GM18519 (cell line): ENCODE measurements around the gene DOCK1.

ENCODE experiments used
- ATAC-seq: cut with Tn5 transposase; IDR thresholded peaks from one replicate; pipeline ENCODE4 v1.9.1; 2021; ENCODE audit warnings: mild to moderate bottlenecking, moderate library complexity; ENCODE audit not compliant: unreplicated experiment, low FRiP score

Gene DOCK1

DNA sequence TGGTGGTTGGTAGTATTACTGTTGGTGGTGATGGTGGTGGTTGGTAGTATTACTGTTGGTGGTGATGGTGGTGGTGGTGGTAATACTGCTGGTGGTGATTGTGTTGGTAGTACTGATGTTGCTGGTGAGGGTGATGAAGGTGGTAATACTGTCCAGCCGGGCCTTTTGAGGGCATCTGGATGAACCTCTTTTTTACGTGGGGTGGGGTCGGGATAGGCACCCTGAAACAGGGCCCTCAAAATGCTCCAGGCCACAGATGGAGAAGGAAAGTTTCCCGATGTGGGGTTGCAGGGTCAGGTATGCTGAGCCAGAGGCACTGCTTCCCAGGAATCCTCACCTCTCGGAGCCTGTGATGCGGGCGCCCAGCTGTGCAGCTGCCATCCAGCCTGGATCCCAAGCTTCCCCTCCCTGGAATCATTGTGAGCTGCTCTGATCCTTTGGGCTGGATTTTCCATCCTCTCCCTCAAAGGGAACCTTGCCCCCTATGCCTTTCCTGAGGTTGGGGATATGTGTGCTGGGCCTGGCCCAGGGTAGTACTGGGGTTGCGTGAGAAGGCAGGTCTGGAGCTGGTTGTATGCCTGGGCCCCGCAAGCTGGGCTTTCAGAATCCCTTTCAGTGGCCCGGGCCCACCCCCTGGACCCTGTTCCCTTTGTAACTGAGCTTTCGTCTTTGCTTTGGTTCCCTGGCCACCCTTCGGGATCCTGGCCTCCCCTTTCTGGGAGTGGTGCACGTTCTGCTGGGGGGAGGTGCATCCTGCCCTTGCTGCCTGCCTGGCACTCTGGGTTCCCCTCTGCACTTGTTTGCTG lies 43.3 kb downstream of the DOCK1 start:
- no peak for ATAC-seq

DNA sequence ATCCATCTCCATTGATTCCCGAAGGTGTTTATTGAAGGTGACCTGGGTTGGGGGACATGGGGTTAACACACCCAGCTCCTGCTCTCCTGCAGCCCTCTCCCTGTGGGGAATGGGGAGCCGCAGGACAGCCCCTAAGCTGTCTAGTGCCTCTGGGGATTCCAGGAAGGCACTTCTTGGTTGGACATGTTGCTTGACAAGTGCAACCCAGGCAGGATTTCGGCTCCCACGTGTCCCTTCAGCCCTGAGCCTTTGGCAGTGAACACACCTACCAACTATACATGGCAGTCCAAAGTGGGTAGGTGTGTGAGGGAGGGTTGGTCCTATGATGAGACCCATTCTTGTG lies 43.9 kb downstream of the DOCK1 start:
- no peak for ATAC-seq

DNA sequence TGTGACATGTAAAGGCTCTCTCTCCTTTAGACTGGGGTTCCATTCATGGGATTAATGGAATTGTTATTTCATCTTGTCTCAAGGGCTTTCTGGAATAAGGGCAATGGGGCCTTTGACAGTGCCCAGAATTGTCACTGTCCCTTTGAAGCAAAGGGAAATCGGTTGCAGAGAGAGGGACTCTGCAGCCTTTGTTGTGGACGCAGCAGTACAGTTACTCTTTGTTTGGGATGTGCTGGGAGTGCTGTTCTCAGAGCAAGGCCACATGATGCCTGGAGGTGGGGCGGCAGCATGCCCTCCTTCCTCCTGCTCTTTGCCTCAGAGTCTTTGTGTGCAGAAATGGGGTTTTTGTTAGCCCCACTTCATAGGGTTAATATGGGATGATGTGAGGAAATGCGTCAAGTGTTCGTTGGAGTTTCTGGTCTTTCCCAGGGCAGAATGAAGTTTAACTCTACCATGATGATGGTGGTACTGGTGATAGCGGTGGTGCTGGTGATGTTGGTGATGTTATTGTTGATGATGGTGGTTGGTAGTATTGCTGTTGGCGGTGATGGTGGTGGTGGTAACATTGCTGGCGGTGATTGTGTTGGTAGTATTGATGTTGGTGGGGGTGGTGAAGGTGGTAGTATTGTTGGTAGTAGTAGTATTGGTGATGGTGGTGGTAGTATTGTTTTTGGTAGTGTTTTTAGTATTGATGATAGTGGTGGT lies 45.3 kb downstream of the DOCK1 start:
- ATAC-seq, result no peak

DNA sequence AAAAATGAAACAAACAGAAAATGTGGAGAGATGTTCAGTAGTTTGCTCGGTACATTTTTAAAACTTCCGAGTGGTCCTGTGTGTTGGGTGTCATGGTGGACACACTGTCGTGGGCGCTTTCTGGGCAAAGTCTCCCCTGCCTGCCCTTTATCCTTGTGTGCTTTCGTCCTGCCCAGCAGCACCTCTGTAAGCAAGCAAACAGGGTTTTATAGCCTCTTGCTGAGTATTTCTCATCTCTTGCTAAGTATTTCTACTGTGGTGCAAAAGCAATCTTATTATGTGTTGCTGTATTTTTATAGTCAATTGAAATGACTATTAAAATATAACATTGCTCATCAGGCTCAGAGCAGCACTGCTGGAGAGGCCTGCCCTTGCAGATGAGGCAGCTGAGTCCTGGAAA lies 48.7 kb downstream of the DOCK1 start:
- no peak for ATAC-seq

DNA sequence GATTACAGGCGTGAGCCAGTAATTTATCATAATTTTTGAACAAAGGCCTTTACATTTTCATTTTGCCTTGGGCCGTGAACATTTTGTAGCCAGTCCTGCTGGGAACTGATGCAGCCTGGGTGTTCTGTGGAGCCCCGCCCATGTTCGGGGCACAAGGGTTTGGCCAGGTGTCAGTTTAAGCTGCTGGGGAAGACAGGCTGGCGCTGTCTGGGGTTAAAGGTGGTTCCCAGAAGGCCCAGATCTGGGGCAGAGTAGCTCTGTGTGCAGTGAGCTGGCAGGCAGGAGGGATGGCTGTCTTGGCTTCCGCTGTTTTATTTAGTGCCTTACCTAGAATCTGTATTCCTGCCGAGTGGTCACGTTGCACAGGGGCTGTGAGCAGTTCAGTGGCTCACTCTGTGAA lies 50.2 kb downstream of the DOCK1 start:
- no peak for ATAC-seq

DNA sequence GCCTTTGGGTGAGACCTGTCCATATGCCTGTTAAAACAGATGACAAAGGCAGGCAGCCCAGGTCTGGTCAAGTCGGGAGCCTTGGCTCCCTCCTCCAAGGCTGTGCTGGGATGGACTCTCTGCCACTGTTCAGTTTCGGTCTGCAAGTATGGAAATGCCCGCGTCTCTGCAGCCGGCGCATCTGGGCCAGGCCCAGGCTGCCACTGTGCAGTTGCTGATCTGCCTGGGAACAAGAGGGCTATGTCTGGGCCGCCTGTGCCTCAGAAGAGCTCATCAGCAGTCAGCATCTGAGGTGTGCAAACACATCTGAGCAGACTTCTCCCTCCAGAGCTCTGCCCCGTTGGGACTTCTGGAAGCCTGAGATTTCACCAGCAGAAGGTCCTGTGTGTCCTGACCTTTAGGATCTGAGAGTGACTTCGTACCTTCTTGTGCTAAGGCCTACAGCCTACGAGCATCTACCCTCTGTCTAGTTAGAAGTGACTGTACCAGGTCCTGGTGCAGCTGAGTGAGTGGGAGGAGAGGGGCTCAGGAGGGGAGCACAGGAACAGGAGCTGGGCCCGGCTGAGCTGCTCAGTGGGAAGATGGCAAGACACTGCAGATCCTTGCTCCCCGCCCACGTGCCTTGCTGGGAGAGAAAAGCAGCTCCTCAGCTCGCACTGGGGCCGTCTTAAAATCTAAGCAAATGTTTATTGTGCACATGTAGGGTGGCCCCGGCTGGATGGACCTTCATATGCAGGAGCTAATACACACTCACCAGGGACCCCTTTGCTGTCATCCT lies 50.9 kb downstream of the DOCK1 start:
- no peak for ATAC-seq

DNA sequence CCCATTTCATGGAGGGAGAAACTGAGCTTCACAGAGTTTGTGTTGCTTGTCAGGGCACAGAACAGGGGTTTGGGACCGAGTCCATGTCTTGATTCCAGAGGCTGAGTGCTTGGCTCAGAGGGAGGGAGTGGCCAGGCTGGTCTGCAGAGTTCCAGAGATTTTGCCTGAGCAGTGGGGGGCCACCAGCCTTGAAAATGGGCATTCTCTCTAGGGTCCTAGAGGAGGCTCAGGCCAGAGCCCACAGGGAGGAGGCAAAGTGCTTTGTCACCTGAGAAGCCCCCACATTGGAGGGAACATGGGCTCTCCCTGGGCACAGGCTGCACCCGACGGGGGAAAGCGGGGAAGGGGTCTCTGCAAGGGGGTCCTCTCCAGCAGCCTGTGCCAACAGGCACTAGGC lies 51.5 kb downstream of the DOCK1 start:
- no peak for ATAC-seq

DNA sequence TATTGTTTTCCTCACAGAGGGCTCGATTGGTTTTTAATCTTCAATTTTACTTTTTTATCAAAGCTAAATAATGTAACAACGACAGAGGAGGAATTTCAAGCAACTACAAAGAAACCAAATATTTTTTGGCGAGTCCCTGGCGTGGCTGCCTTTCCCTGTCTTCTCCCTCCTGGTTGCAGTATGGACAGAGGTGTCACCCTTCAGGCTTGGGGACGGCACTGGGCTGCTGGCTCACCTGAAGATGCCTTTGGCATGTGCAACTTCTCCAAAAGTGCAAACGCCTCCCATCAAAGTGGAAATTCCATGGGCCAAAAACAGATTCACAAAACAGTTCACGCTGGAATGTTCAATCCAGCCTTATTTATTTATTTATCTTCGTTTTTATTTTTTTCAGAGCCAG lies 51.9 kb downstream of the DOCK1 start:
- no peak for ATAC-seq

DNA sequence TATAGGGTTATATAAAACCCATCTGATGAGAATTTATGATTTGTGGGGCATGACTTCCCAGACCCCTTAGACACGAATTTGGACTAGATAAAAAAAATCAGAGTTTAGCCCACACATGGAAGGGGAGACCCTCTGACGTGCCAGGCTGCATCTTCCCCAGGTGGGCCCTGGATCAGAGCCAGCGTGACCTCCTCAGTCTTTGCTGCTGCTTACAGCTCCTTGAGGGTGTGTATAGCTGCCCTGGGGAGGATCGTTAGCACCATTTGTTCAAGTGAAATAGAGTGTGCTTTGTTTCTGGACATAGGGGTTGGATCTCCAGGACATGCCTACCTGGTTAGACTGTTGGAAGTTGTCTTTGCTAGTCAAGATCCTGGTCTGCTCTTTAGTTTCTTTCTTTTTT lies 54.2 kb downstream of the DOCK1 start:
- no peak for ATAC-seq

DNA sequence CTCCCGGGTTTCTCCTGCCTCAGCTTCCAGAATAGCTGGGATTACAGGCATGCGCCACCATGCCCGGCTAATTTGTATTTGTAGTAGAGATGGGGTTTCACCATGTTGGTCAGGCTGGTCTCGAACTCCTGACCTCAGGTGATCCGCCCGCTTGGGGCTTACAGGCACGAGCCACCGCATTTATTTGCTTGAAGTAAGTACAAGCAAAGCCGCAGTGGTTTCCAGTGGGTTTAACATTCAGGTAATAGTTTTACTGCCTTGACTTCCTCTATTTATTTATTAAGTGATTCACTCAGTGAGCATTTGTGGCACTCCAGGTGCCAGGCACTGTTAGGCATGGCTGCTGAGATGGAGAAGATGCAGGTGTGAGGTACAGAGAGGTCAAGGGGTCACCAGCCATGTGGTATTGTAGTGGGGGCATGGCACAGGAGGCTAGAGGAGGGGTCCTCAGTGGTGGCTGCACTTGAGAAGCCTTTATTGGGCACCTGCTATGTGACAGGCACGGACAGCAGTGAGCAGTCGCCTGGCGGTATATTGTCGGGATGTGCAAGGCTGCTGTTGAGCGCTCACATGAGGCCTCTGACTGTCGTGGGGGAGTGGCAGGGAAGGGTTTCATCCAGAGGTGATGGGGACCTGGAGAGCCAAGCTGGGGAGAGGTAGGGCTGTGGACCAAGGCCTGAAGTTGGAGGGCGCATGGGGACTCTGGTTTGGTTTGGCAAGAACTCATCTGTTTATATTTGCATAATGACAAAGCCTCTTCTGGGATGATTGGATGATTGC lies 54.9 kb downstream of the DOCK1 start:
- ATAC-seq, result no peak

DNA sequence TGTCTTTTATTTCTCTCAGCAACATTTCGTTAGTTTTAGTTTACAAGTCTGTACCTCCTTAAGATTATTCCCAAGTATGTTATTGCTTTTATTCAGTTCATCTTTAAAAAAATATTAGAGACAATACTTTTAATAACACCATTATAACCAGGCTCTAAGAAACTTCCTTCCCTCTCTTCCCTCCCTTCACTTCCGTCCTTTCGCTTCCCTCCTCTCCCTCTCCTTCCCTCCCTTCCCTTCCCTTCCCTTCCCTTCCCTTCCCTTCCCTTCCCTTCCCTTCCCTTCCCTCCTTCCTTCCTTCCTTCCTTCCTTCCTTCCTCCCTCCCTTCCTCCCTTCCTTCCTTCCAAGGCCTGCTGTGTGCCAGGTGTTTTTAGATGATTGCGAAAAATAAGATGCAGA lies 58.1 kb downstream of the DOCK1 start:
- ATAC-seq, result no peak

DNA sequence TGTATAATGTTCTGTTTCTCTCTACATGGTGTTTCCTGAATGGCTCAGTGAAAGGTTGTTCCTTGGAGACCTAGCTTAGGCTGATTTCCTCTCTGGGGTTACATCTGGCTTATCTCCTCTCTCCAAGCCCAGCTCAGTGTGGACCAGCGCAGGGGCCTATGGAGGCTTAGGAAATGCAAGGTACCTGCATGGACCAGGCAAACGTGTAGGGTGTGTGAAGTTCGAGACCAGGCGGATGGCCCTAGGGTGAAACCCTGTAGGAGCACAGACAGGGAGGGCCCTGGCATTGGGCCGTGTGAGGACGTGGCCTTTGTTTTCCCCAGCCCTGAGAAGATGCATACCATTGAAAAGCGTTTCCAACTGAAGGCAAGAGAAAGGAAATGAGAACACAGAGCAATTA lies 59.0 kb downstream of the DOCK1 start:
- ATAC-seq, result no peak

DNA sequence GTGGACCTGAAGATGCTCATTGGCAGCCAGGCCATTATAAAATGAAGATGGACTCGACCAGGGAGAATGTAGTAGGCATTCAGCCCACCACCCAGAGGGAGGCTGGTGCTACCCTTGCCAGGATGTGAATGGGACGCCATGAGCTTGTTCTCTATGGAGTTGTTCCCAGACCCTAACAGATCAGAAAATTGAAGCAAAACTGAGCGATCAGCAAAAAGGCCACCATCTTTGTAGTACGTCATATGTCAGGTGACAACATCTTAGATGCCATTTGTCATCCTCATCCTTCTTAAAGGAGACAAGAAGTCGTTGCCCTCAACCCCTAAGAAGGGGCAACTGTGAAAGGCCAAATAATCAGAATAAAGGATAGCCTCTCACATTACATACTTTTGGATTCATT lies 61.7 kb downstream of the DOCK1 start:
- no peak for ATAC-seq

DNA sequence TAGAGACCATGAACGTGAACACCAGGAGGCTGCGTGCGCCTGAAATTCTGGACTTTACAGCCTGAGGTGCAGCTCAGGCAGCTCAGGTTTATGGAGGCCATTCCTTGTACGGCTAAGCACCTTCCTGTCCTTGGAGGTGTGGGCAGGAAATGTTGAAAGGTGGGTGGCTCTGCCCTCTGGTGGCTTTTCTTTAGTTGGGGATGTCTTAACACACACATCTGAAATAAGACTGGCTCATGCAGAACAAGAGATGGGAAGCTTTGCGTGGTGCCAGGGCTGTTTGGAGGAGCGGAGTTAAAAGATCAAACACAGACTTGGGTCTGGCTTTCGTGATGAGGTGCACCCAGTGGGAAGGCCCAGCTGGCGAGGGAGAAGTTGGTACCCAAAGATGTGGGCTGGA lies 64.1 kb downstream of the DOCK1 start:
- ATAC-seq, result no peak

DNA sequence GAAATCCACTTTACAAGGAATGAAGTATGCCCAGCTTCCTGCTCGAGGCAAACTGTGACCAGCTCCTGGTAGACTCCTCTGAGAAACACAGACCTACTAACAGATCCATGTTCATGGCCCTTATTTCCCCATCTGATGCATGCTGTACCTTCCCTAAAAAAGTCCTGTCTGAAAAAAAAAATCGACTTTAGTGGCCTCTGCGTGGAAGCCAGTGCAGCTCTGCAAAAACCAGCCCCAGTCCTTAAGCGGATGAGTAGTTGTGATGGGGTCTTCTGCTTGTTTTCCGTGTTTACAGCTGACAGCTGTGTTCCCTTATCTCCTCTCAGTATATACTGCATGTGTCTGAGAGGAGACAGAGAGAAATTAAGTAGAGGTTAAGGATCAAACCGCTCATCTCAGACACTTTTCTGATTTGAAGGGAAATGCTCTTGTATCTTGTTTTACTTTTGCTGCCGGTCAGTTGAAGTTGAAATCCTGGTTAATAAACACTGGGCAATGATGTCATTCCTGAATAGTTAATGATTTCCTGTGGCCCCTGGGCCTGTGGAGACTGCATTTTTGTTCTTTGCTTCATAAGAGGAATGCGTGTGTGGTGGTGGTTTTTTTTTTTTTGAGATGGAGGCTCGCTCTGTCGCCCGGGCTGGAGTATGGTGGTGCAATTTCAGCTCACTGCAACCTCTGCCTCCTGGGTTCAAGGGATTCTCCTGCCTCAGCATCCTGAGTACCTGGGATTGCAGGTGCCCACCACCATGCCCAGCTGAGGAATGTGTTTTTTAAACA lies 67.6 kb downstream of the DOCK1 start:
- ATAC-seq, result no peak

DNA sequence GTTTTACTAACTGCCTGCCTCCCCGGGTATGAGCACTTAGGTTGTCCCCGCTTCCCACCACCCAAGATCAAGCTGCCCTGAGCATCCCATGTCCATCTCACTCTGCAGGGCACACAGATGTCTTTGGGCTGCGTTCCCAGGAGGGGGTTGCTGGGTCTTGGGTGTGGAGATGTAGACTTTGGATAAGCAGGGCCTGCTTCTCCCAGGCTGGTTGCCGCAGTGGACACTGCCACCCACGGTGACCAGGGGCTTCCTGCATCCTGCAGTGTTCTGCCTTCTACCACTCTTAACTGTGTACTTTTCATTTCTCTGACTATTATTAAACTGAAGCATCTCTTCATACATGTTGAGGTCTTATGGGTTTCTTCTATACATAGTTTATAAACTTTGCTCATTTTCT lies 70.0 kb downstream of the DOCK1 start:
- no peak for ATAC-seq

DNA sequence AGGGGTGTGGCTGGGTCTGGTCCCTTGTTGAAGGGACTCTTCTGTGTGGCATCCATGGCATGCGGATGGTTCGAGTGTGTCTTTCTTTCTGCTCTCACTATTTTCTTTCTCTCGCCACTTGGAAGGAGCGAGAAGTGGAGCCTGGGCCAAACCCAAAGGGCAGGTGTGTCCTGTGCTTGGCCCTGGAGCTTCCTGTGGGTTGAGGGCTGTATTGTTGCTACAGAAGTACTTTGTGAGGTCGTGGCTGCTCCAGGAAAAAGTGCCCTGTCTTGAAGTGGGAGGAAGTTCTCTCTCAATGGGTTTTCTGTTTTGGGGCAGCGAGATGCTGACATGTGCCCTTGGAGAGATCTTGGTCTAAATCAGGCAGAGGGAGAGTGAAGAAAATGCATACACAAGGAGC lies 72.0 kb downstream of the DOCK1 start:
- ATAC-seq, result no peak

DNA sequence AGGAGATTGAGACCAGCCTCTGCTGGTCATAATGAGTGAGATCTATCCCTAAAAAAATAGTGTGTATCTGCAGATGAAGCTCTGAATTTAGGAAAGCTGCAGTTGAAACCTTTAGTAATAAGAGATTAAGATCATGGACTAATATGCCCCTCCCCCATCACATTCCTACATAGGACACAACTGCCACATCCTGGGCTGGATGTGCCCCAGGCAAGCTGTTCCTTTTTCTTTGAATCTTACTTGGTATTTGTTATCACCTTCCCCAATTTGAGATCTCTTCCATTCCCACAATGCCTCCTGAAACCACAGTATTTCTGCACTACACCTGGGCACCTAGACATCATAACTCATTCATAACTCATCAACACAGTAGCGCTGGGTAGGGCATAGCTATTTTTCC lies 74.1 kb downstream of the DOCK1 start:
- no peak for ATAC-seq

DNA sequence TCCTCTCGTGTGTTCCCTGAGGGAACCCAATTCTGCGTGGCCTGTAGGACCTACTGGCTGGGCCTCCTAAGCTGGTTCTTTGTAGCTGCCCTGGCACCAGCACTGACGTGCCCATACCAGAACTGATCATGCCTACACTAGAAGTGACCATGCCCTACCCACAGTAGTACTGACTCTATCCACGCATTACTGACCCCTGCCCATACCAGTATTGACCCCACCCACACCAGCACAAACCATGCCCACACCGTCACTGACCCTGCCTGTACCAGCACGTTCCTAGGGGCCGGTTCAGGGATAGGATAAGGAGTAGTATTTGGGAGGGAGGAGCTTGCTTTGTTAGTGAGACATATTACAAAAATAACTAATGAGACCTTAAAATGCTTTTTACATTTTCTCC lies 88.0 kb downstream of the DOCK1 start:
- ATAC-seq, result no peak
